Fibroblast of lung (primary cell): Measurements from ENCODE around the gene DDI1. TPM values are rescaled to one million over a fixed set of nuclear protein-coding genes. Genes with fewer than 3 reads are reported as not detected.
A peak's percentile ranks its signal among the peaks of the same experiment; 100 is the strongest.

Experiments
- DNase-seq, 2 donors: peaks; one replicate each; pipeline versions ENCODE4 v3.0.0 to v3.0.0-alpha.2; 2010; ENCODE audit warnings: low read depth in 2 of 2
- H2AFZ ChIP-seq: 2 replicates; pipeline ENCODE4 v1.5.1; 2012; ENCODE audit warnings: low read length, control low read depth, inconsistent platforms
- H3K27ac ChIP-seq: 2 replicates; pipeline ENCODE4 v1.5.1; 2011; ENCODE audit warnings: low read length, control low read depth; ENCODE audit not compliant: insufficient read depth
- H3K27me3 ChIP-seq: 2 replicates; pipeline ENCODE4 v1.5.1; 2011; ENCODE audit warnings: mild to moderate bottlenecking, low read length; ENCODE audit not compliant: control insufficient read depth, insufficient read depth
- H3K36me3 ChIP-seq: 2 replicates; pipeline ENCODE4 v1.5.1; 2011; ENCODE audit warnings: low read length; ENCODE audit not compliant: control insufficient read depth, insufficient read depth
- H3K4me1 ChIP-seq: 2 replicates; pipeline ENCODE4 v1.5.1; 2011; ENCODE audit warnings: low read length; ENCODE audit not compliant: control insufficient read depth, insufficient read depth; ENCODE audit errors: extremely low read depth
- H3K4me2 ChIP-seq: 2 replicates; pipeline ENCODE4 v1.5.1; 2011; ENCODE audit warnings: low read length, control low read depth; ENCODE audit not compliant: insufficient read depth; ENCODE audit errors: extremely low read depth
- H3K4me3 ChIP-seq, 4 experiments: fragments of 200-600 bp in 1 of 4; sonication (generic) in 1 of 4; replicated peaks in 1 of 4; 2 replicates each; pipeline ENCODE4 v1.5.1; 2011 to 2016; ENCODE audit warnings: low read length in 4 of 4, low read depth in 3 of 4, mild to moderate bottlenecking in 3 of 4, control low read depth in 2 of 4, inconsistent platforms in 1 of 4, mixed read lengths in 1 of 4; ENCODE audit not compliant: insufficient read depth in 1 of 4; ENCODE audit errors: control extremely low read depth in 1 of 4
- H3K79me2 ChIP-seq: 2 replicates; pipeline ENCODE4 v1.5.1; 2012; ENCODE audit warnings: mild to moderate bottlenecking, low read length, inconsistent platforms; ENCODE audit not compliant: control insufficient read depth, insufficient read depth
- H3K9ac ChIP-seq: 2 replicates; pipeline ENCODE4 v1.5.1; 2011; ENCODE audit warnings: mild to moderate bottlenecking, low read length, control low read depth; ENCODE audit not compliant: insufficient read depth
- H3K9me3 ChIP-seq: 2 replicates; pipeline ENCODE4 v1.5.1; 2012; ENCODE audit warnings: low read depth, low read length; ENCODE audit not compliant: control insufficient read depth, insufficient read depth
- H4K20me1 ChIP-seq: 2 replicates; pipeline ENCODE4 v1.5.1; 2011; ENCODE audit warnings: low read length; ENCODE audit not compliant: control insufficient read depth, insufficient read depth; ENCODE audit errors: extremely low read depth
- EZH2 ChIP-seq: IDR thresholded peaks from 2 replicates; pipeline ENCODE4 v1.5.1; 2012; ENCODE audit warnings: low read length, control low read depth, mild to moderate bottlenecking; ENCODE audit errors: missing control alignments
- polyA plus RNA-seq, 2 donors: library from polyadenylated mRNA; depleted of rRNA in 1 of 2; stranded (reverse) in 1 of 2; unstranded in 1 of 2; fragments of >200 nt; gene quantifications; 2 replicates each; pipeline ENCODE4 v1.2.1, GENCODE V29; 2011 to 2012; ENCODE audit warnings: missing spikeins in 1 of 2
- total RNA-seq: library from RNA; depleted of rRNA; stranded (reverse); fragments of >200 nt; gene quantifications from 2 replicates; pipeline ENCODE4 v1.2.1, GENCODE V29; 2014
- TF ChIP-seq, protein P1 (sequence below), 2 donors: IDR thresholded peaks in 1 of 2; conservative IDR thresholded peaks in 1 of 2; 1 replicate in 1 of 2; 2 replicates in 1 of 2; pipeline ENCODE4 v1.5.1; 2011 to 2012; ENCODE audit warnings: low read length in 2 of 2, control low read depth in 1 of 2, inconsistent platforms in 1 of 2, low read depth in 1 of 2, mild to moderate bottlenecking in 1 of 2

The DDI1 gene
- total and polyA plus RNA-seq, 2 donors (not counting 1 experiment from before 2014, with no cell fraction given) = not detected

DNA sequence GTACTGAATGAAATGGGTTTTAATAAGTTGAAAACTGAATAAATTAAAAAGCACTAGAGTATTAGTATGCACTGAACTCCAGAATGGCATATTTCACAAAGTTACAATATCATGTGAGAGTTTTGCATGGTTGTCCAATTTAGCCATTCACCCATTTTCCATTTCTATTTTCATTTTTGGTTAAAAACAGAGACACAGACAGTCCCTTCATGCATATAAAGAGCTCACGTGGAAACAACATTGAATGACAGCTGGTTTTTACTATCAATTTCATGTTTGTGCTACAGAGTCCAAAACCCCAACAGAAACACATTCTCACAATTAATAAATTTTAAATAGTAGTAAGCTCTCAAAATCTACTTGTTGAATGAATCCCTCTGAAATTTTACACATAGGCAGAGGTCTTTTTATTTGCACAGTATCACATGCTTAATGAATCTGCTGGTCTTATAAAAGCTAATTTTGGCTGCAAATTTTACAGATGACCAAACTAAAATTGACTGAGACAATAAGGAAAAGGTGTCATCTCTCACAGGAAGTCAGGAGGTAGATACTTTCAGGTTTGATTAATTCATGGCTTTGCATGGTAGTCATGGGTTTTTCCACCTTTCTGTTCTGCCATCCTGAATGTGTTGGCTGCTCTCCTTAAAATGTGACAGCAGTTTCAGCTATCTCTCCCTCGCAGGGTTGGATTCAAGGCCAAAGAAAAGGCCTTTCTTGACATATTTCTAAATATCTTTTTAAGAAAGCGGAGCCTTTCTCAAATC, 20.6 kb upstream of the DDI1 start:
- Histone ChIP-seq H2AFZ (no peak overlapping the region), H3K9me3 (no peaks in the 10 kb centered on the region), H3K4me3 (no peak overlapping the region), H3K27ac (no peak overlapping the region), H3K4me2 (no peak overlapping the region), H3K27me3 (no peaks in the 10 kb centered on the region), H3K36me3 (no peaks in the 10 kb centered on the region), H3K9ac (no peak overlapping the region), H3K4me1 (no peaks in the 10 kb centered on the region), H3K79me2 (no peaks in the 10 kb centered on the region), H4K20me1 (no peaks in the 10 kb centered on the region)
- TF ChIP-seq, protein P1, sequence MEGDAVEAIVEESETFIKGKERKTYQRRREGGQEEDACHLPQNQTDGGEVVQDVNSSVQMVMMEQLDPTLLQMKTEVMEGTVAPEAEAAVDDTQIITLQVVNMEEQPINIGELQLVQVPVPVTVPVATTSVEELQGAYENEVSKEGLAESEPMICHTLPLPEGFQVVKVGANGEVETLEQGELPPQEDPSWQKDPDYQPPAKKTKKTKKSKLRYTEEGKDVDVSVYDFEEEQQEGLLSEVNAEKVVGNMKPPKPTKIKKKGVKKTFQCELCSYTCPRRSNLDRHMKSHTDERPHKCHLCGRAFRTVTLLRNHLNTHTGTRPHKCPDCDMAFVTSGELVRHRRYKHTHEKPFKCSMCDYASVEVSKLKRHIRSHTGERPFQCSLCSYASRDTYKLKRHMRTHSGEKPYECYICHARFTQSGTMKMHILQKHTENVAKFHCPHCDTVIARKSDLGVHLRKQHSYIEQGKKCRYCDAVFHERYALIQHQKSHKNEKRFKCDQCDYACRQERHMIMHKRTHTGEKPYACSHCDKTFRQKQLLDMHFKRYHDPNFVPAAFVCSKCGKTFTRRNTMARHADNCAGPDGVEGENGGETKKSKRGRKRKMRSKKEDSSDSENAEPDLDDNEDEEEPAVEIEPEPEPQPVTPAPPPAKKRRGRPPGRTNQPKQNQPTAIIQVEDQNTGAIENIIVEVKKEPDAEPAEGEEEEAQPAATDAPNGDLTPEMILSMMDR (conservative IDR thresholded peaks at IDR 0.05 in 1 of 2, IDR thresholded peaks at IDR 0.05 in 1 of 2; ENCODE audit: low read depth in 1 of 2, low read length in 2 of 2) = no peak
- DNase-seq = no peak

DNA sequence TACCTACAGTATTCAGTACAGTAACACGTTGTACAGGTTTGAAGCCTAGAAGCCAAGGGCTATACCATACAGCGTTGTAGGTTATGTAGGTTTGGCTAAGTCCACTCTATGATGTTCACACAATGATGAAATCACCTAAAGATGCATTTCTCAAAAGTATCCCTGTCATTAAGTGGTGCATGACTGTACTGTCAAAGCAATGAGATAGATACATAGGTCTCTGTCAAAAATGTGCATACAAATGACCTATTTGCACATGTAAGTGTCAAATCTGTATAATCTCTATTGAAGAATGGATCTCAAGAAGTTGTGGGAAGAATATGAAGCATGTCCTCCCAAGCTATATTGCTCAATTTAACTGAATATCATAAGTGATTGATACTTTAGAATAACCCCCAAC, 11.9 kb upstream of the DDI1 start:
- Histone ChIP-seq H4K20me1 (no peaks in the 10 kb centered on the region), H3K4me1 (no peaks in the 10 kb centered on the region), H3K36me3 (no peaks in the 10 kb centered on the region), H3K27ac (no peak overlapping the region), H3K9ac (no peak overlapping the region), H2AFZ (no peak overlapping the region), H3K9me3 (no peaks in the 10 kb centered on the region), H3K79me2 (no peaks in the 10 kb centered on the region), H3K27me3 (no peaks in the 10 kb centered on the region), H3K4me2 (no peak overlapping the region), H3K4me3 (no peak overlapping the region)
- no peak for TF ChIP-seq EZH2
- TF ChIP-seq, protein P1 (conservative IDR thresholded peaks at IDR 0.05 in 1 of 2, IDR thresholded peaks at IDR 0.05 in 1 of 2; ENCODE audit: low read depth in 1 of 2, low read length in 2 of 2) = no peak
- no peak for DNase-seq

DNA sequence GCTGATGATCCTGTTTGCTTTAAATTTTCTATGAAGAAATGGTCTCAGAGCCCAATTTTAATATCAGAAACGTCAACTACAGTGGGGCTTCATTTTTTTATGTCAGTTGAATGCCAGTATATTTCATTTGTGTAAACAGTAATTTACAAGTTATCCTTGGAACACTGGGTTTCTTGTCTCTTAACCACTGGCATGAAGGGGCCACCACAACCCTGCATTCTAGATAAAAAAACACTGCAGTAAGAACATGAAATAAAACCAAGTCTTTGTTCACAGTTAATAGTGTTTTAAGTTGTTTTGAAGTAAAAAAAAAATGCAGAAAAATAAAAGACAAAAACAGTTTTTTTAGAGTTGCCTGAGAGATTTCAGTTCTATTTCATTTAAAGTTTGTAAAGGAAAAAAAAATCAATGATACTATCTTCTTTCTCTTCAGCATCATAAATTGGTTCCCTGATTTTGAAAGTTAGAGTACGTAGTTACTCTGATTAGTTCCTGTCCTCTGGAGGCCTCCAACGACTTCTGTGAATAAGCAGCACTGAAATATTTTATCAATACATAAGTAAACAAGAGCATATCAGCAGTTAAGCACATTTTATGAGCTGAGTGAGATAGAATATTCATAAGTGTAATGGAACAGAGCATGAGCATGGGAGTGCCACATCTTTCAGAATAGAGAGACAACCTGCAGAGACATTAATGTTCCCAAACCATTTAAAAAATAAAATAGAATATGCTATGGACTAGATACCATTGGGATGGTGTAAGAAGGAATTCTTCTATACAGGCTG, 7.8 kb upstream of the DDI1 start:
- Histone ChIP-seq H3K27me3 (no peaks in the 10 kb centered on the region), H3K4me2 (no peak overlapping the region), H3K4me3 (no peak overlapping the region), H3K9ac (no peak overlapping the region), H4K20me1 (no peaks in the 10 kb centered on the region), H3K4me1 (no peaks in the 10 kb centered on the region), H3K27ac (no peak overlapping the region), H3K36me3 (no peaks in the 10 kb centered on the region), H3K9me3 (no peaks in the 10 kb centered on the region), H2AFZ (no peak overlapping the region), H3K79me2 (no peaks in the 10 kb centered on the region)
- TF ChIP-seq, protein P1 (conservative IDR thresholded peaks at IDR 0.05 in 1 of 2, IDR thresholded peaks at IDR 0.05 in 1 of 2; ENCODE audit: low read depth in 1 of 2, low read length in 2 of 2) = no peak
- TF ChIP-seq EZH2 = no peak
- peak; percentile 29 to 59 for DNase-seq
